Esophagus muscularis mucosa (tissue), 4 donors: ENCODE data around the gene DPF3. TPM values are rescaled to one million over a fixed set of nuclear protein-coding genes. Genes with fewer than 3 reads are reported as not detected.

Source experiments
- DNase-seq: peaks from one replicate; pipeline ENCODE4 v3.0.0-alpha.2; 2017; ENCODE audit errors: extremely low spot score
- H3K27ac ChIP-seq, 4 donors: fragments of 200-600 bp; sonication (generic); replicated peaks in 1 of 4; 1 replicate in 3 of 4; 2 replicates in 1 of 4; pipeline ENCODE4 v1.5.1; 2016 to 2019; ENCODE audit warnings: mild to moderate bottlenecking in 1 of 4
- H3K27me3 ChIP-seq, 4 donors: fragments of 200-600 bp; sonication (generic); one replicate each; pipeline versions ENCODE4 v1.5.1 to v1.6.0; 2016 to 2019
- H3K36me3 ChIP-seq, 4 donors: fragments of 200-600 bp; sonication (generic); one replicate each; pipeline ENCODE4 v1.5.1; 2016 to 2019
- H3K4me1 ChIP-seq, 4 donors: fragments of 200-600 bp; sonication (generic); one replicate each; pipeline ENCODE4 v1.5.1; 2016 to 2019
- H3K4me3 ChIP-seq, 4 donors: fragments of 200-600 bp; sonication (generic); 1 replicate in 2 of 4; 2 replicates in 2 of 4; pipeline ENCODE4 v1.5.1; 2016 to 2019; ENCODE audit warnings: mild to moderate bottlenecking in 4 of 4, moderate library complexity in 1 of 4
- H3K9me3 ChIP-seq, 4 donors: fragments of 200-600 bp; sonication (generic); 1 replicate in 3 of 4; 2 replicates in 1 of 4; pipeline ENCODE4 v1.5.1; 2016 to 2019
- EP300 ChIP-seq: sonication (generic); formaldehyde crosslinking; IDR thresholded peaks from one replicate; pipeline ENCODE4 v1.6.1; 2017; ENCODE audit warnings: antibody characterized with exemption
- POLR2A ChIP-seq: fragments of 450-650 bp; IDR thresholded peaks from one replicate; pipeline ENCODE4 v1.6.1; 2017; ENCODE audit warnings: antibody characterized with exemption, moderate library complexity, mild to moderate bottlenecking, low read depth
- POLR2AphosphoS5 ChIP-seq, 2 donors: sonication (generic); formaldehyde crosslinking; IDR thresholded peaks; one replicate each; pipeline ENCODE4 v1.6.1; 2017; ENCODE audit warnings: antibody characterized with exemption in 2 of 2
- WGBS: methylation state at CpG from one replicate; pipeline ENCODE4 v1.1.5; 2018; 5-methylcytosine and 5-hydroxymethylcytosine counted together
- intact Hi-C: fragments of 100-400 bp; cut with DNase I; formaldehyde crosslinking; loops from one replicate; pipeline ENCODE4 v1.15.1; 2023
- total RNA-seq, 4 donors: library from RNA; depleted of rRNA; stranded (reverse); fragments of >200 nt; gene quantifications; one replicate each; pipeline versions ENCODE4 v1.1.0 to v1.2.1, GENCODE V29; 2016
- TF ChIP-seq, protein P1 (sequence below), 3 experiments: fragments of 200-600 bp in 2 of 3; fragments of 450-650 bp in 1 of 3; sonication (generic) in 2 of 3; IDR thresholded peaks; one replicate each; pipeline ENCODE4 v1.5.1; 2017 to 2019; ENCODE audit warnings: antibody characterized with exemption in 3 of 3, mild to moderate bottlenecking in 2 of 3, moderate library complexity in 1 of 3

The DPF3 gene
- total RNA-seq, 4 donors from 2014 or later: 0.78 to 2.5 (median 1.7) TPM

DNA sequence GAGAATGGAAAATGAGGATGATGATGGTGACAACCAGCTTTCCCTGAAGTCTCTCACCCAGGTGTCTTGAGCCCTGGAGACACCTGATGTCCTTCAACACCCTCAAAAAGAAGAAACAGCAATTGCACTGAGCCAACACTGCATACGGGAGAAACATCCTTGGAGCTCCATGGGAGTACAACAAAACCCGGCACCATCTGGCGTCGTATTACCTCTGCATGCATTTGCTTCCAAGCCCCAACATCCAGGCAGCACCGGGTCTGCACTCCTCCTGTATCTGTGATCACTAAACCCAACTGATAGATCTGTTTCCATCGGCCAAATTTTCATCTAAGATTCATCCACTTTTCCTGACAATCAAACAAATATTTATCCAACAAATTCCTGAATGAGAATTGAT is 249.9 kb downstream of the DPF3 start:
- no peaks in the 10 kb centered on the region for H3K27me3 ChIP-seq
- H3K36me3 ChIP-seq: no peaks in the 10 kb centered on the region
- peaks cover 0 to 8% (median 2%) of the 10 kb centered on the region in 4 donors for H3K9me3 ChIP-seq
- H3K27ac ChIP-seq: no peak overlapping the region
- peaks cover 0 to 8% (median 6%) of the 10 kb centered on the region in 4 donors for H3K4me1 ChIP-seq
- TF ChIP-seq EP300 (no peak), POLR2A (no peak), POLR2AphosphoS5 (IDR thresholded peaks at IDR 0.05) (no peak)
- TF ChIP-seq, protein P1, sequence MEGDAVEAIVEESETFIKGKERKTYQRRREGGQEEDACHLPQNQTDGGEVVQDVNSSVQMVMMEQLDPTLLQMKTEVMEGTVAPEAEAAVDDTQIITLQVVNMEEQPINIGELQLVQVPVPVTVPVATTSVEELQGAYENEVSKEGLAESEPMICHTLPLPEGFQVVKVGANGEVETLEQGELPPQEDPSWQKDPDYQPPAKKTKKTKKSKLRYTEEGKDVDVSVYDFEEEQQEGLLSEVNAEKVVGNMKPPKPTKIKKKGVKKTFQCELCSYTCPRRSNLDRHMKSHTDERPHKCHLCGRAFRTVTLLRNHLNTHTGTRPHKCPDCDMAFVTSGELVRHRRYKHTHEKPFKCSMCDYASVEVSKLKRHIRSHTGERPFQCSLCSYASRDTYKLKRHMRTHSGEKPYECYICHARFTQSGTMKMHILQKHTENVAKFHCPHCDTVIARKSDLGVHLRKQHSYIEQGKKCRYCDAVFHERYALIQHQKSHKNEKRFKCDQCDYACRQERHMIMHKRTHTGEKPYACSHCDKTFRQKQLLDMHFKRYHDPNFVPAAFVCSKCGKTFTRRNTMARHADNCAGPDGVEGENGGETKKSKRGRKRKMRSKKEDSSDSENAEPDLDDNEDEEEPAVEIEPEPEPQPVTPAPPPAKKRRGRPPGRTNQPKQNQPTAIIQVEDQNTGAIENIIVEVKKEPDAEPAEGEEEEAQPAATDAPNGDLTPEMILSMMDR (IDR thresholded peaks at IDR 0.05): no peak
- peak; percentile 85 for DNase-seq
- intact Hi-C loops: no loop called here
- WGBS: 86% methylated on average over 6 of the region's 6 CpGs
- no peak overlapping the region for H3K4me3 ChIP-seq

DNA sequence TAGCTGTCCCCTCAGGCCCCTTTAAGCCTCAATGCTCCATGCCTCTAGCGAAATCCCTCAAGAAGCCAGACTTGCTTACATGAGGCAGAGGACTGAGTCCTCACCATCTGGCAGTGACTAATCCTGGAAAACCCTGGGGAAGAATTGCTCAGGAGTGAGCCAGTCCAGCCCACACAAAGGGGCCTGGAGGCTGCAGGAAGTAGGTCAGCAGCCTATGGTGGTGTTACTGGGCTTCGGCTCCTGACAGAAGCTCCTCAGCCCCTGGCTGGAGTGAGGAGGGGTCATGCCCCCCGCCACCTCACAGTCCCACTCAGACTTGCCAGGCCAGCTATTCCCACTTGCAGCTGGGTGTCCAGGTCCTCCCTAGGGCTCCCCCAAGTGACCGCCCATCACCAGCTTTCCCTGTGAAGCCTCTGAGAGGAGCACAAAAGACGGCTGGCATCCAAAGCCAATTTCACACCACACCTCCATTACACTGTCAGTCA is 250.5 kb downstream of the DPF3 start:
- no peak overlapping the region for H3K4me3 ChIP-seq
- H3K27me3 ChIP-seq: no peaks in the 10 kb centered on the region
- H3K36me3 ChIP-seq: no peaks in the 10 kb centered on the region
- 70% methylated on average over 3 of the region's 5 CpGs for WGBS
- TF ChIP-seq POLR2A (no peak), POLR2AphosphoS5 (IDR thresholded peaks at IDR 0.05) (no peak), EP300 (no peak)
- TF ChIP-seq, protein P1 (IDR thresholded peaks at IDR 0.05): no peak
- peaks cover 0 to 8% (median 6%) of the 10 kb centered on the region in 4 donors for H3K4me1 ChIP-seq
- H3K27ac ChIP-seq: no peak overlapping the region
- no peak for DNase-seq
- intact Hi-C loops: no loop called here
- peaks cover 0 to 8% (median 2%) of the 10 kb centered on the region in 4 donors for H3K9me3 ChIP-seq

DNA sequence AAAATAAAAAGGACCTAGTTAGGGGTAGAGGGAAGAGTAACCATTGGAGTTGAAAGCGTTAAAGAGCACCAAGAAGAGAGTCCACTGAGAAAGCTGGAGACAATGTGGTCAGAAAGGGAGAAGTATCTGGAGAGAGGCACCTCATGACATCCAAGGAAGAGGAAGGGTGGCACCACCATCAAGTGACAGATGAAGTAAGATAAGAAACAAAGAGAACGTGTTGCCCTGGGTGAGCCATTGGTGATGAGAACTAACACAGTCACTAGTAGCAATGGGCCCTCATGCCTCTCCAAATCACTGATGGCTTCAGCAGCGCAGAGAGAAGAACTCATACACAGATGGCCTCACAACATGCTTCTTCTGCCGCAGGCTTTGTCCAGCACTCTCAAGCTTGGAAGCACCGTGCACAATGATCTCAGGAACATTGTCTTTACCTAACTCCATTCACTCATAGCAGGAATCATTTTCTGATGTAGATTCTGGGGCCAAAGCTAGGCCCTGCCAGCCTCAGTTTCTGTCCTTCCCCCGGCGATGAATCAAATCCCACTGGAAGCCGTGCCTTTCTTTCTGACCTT is 252.9 kb downstream of the DPF3 start:
- H3K4me3 ChIP-seq: no peak overlapping the region
- intact Hi-C loops: no loop called here
- TF ChIP-seq EP300 (no peak), POLR2AphosphoS5 (IDR thresholded peaks at IDR 0.05) (no peak), POLR2A (no peak)
- TF ChIP-seq, protein P1 (IDR thresholded peaks at IDR 0.05): no peak
- no peaks in the 10 kb centered on the region for H3K36me3 ChIP-seq
- no peak overlapping the region for H3K27ac ChIP-seq
- peak; percentile 78 for DNase-seq
- peaks cover 0 to 10% (median 4%) of the 10 kb centered on the region in 4 donors for H3K9me3 ChIP-seq
- H3K27me3 ChIP-seq: no peaks in the 10 kb centered on the region
- peaks cover 0 to 8% (median 6%) of the 10 kb centered on the region in 4 donors for H3K4me1 ChIP-seq
- WGBS: 90% methylated on average over 8 of the region's 8 CpGs

DNA sequence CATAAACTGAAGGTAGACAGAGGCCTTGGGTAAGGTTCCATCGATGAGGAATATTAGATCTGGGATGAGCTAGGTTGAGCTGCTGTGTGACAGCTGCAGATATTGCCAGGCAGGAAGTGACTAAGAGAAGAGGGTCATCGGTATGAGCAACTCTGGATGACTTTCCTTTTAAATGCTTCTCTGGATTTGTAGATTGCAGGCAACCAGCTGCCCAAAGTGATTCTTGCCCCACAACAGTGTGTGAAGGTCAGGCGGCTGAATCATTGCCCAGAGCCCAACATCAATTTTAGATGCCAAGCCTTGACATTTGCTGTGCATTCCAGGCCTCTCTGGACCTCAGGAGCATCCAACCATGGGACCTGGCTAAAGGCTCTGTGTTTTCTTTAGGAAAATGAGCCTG is 255.9 kb downstream of the DPF3 start:
- Histone ChIP-seq H3K4me3 (no peak overlapping the region), H3K27ac (no peak overlapping the region), H3K4me1 (peaks cover 0 to 6% (median under 1%) of the 10 kb centered on the region in 4 donors), H3K9me3 (peaks cover 0 to 10% (median 4%) of the 10 kb centered on the region in 4 donors), H3K27me3 (no peaks in the 10 kb centered on the region), H3K36me3 (no peaks in the 10 kb centered on the region)
- 69% methylated on average over 3 of the region's 3 CpGs for WGBS
- TF ChIP-seq POLR2AphosphoS5 (IDR thresholded peaks at IDR 0.05) (no peak), POLR2A (no peak), EP300 (no peak)
- TF ChIP-seq, protein P1 (IDR thresholded peaks at IDR 0.05): no peak
- intact Hi-C loops: no loop called here
- DNase-seq: peak; percentile 84

DNA sequence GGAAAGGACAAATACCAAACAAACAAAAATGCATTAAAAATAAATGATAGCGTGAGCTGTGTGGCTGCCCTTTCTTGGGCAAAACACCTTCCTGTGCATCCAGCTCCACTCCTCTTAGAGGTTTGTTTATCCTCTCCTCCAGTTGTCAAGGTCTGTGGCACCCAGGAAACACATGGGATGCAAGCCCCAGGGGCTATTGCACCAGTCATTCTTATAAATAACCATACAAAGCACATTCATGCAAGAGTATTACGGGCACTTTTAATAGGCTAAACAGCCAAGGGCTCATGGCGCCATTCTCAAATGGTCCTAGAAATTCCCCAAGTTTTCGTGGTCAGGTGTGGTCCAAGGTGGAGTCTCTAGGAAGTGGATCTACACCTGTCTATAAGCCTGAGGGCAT is 257.0 kb downstream of the DPF3 start:
- DNase-seq: peak; percentile 87
- Histone ChIP-seq H3K27me3 (no peaks in the 10 kb centered on the region), H3K4me1 (peaks cover 0 to 6% (median 0%) of the 10 kb centered on the region in 4 donors), H3K4me3 (no peak overlapping the region), H3K9me3 (peaks cover 0 to 10% (median 4%) of the 10 kb centered on the region in 4 donors), H3K27ac (no peak overlapping the region), H3K36me3 (no peaks in the 10 kb centered on the region)
- intact Hi-C loops: no loop called here
- no peak for TF ChIP-seq POLR2A
- TF ChIP-seq, protein P1 (IDR thresholded peaks at IDR 0.05): no peak
- no peak for TF ChIP-seq POLR2AphosphoS5 (IDR thresholded peaks at IDR 0.05)
- TF ChIP-seq EP300: no peak
- WGBS: 92% methylated on average over 4 of the region's 4 CpGs
